ENCODE measurements around the gene GIPR.
A peak's percentile ranks its signal among the peaks of the same experiment; 100 is the strongest.
"Not testable (repeated sequence)": the region's sequence is repeated elsewhere in the genome, so short reads cannot be mapped to it uniquely, and the experiment has no call there.

GIPR gene

DNA sequence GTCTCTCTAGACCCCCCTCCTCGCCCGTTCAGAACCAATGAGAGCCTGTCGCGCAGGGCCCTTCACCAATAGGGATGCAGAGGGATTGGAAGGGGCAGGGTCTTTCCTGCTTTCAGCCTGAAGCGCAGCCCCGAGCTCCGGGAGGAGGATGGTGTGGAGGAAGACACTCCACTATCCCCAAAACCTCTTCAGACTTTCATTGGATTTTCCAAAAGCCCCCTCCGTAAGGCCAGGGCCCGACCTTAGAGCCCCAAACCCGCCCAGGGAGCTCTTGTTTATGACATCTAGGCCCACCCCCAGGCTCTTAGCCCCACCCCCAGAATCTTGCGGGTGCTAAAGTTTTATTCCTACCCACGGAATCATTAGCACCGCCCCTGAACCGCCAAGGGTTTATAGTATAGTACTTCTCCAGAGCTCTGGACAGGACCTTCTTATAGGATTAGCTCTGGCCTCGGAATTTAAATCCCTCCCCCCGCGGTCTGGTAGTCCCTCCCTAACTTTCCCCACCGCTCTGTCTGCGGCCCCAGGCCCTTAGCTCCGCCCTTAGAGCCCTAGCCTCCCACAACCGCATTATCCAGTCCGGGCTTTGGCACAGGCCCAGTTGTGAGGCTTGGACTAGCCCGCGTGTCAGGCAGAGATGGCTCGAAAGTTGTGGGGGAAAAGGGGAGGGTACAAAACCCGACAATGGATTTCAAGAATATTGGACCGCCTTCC lies 22.2 kb upstream of the GIPR start:
- DNase-seq (ENCODE audit: low read depth in 2 of 2, low spot score in 1 of 2): peak in 1 of 2 donors; percentile 50

DNA sequence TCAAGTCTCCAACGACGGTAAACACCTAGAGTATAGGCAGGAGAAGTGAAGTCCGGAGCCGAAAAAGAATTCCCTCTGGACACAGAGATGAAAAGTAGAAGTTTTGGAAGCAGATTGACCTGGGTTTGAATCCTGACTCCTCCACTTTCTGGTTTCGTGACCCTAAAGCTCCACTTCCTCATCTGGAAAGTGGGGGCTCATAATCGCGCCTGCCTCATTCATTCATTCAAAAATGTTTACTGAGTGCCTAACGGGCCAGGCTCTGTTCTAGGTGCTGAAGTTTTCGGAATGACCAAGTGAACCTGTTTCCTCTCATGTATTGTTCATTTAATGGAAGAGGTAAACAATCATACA lies 21.7 kb upstream of the GIPR start:
- no peak for DNase-seq (ENCODE audit: low read depth in 2 of 2, low spot score in 1 of 2)

DNA sequence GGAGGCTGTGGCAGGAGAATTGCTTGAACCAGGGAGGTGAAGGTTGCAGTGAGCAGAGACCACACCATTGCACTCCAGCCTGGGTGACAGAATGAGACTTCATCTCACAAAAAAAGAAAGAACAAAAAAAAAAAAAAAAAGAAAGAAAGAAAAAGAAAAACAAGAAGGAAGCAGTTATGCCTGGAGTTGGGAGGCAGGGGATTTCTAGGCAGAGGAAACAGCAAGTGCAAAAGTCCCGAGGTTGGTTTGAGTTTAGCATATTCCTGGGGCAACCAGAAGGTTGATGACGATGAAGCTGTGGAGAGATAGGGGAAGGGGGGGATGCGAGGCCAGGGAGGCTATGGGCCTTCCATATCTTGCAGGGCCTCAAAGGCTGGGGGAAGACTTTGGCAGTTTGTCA lies 17.3 kb upstream of the GIPR start:
- DNase-seq (ENCODE audit: low read depth in 2 of 2, low spot score in 1 of 2): no peak

DNA sequence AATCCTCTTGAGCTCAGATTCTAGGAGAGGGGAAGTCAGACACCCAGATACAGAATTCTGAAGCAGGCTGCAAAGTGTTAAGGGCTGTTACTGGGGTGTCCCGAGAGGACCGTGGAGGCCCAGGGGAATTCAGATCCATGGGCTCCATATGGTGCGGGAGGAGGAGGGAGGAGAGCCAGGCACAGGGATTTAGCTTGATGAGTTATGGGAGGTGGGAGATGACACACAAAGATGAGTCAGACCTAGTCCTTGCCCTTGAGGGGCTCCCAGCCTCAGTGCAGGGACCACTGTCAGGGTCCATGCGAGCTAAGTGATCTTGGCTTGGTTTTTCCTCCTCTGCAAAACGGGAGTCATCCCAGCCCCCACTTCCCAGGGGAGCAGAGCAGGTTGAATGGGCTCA lies 14.4 kb upstream of the GIPR start:
- no peak for DNase-seq (ENCODE audit: low read depth in 2 of 2, low spot score in 1 of 2)

DNA sequence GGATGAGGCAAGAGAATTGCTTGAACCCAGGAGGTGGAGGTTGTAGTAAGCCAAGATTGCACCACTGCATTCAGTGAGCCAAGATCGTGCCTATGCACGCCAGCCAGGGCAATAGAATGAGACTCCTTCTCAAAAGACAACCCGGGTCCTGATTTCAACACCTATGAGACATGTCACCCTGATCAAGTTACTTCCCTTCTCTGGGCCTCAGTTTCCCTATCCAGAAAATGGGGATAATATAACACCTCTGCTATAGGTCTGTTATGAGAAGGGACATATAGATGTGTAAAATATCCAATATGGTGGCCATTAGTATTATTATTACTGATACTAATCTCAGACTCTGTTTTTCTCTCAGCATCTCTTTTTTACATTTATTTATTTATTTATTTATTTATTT lies 12.9 kb upstream of the GIPR start:
- DNase-seq (ENCODE audit: low read depth in 2 of 2, low spot score in 1 of 2): no peak

DNA sequence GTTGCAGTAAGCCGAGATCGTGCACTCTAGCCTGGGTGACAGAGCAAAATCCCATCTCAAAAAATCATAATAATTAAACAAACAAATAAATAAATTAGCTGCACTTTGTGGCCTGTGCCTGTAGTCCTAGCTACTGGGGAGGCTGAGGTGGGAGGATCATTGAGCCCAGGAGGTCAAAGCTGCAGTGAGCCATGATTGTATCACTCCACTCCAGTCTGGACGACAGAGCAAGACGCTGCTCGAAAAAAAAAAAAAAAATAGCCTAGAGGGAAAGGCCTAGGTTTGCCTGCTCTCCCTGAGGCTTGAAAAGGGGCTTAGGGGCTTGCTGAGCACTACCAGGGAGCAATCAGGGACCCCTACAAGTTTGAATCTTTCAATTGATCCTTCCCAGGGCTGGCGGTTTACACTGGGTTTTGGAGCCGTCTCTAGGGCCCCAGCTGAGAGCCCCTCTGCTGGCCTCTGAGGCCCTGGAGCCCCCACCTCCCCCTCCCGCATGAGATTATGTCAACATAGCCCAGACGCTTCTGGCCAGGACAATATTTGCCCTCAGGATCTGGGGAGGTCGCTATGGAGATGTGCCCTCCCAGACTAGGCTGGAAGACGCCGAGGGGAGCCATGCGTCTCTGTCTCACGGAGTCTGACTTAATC lies 10.4 kb upstream of the GIPR start:
- no peak for DNase-seq (ENCODE audit: low read depth in 2 of 2, low spot score in 1 of 2)

DNA sequence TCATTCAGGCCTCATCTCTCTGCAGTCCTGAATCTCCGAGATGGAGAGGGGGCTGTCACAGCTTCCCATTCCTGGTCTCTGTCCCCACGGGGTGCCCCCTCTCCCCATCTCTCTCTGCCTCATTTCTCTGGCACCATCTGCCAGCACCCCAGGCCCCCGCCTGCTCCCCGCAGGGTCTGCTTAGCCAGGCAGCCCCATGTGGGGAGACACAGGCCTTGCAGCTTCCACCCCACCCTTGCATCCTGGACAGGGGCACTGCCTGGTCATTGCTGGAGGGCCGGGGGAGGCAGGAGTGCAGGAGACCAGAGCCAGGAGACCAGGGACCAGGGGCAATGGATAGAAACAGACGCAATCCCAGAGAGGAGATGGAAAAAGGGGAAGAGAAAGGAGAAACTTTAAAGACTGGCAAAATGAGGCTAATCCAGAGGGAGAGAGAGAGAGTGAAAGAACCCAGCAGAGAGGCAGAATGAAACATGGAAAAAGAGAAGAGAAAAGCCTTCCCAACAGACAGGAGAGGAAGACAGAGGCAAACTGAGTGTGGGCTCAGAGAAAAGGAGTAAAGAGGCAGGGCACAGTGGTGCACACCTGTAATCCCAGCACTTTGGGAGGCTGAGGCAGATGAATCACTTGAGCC lies 8.8 kb upstream of the GIPR start:
- no peak for DNase-seq (ENCODE audit: low read depth in 2 of 2, low spot score in 1 of 2)

DNA sequence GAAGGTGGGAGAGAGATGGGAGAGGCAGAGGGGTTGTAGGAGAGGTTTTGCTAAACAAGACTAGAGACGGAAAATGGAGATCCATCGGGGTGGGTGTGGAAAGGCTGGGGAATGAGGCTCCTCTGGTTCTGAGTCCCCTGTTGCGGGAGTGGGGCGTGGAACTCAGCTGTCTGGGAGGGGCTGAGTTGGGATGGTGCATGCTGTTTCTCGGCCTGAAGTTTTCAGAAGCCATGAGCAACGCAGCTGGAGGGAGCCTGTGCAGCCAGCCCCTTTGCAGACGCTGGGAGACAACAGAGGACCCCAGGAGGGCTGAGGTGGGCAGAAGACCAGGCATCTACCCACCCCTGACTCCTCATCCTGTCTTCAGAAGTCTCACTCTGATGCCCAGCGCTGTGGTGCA lies 7.4 kb upstream of the GIPR start:
- no peak for DNase-seq (ENCODE audit: low read depth in 2 of 2, low spot score in 1 of 2)

DNA sequence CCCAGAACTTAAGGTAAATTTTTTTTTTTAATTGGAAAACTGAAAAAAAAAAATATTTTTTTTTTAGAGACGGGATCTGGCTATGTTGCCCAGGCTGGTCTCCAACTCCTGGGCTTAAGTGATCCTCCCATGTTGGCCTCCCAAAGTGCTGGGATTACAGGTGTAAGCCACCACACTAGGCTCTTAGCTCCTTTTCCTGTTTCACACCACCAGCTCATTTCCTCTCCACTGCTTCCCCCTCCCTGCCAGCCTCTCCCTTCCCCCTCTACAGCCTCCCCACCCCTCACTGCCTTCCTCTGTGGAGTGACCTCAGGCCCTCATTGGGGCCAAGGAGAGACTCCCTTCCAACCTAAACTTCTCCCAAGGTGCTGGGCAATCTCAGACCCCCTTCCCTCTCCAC lies 4.2 kb upstream of the GIPR start:
- no peak for DNase-seq (ENCODE audit: low read depth in 2 of 2, low spot score in 1 of 2)

DNA sequence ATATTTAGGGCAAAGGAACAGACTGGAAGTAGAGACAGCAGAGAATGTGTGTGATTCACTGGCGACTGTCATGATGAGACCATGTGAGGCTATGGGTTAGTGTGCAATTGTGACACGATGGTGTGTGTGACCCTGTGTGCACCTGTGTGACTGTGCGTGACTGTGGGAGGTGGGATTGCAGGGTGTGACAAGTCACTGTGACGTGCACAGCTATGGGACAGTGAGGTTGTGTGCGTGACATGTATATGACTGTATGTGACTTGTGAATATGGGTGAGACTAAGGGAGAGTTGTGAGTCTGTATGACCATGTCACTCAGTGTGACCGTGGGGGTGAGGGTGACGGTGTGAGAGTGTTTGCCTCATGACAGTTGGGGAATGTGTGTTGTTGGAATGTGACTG lies 3.4 kb upstream of the GIPR start:
- no peak for DNase-seq (ENCODE audit: low read depth in 2 of 2, low spot score in 1 of 2)

DNA sequence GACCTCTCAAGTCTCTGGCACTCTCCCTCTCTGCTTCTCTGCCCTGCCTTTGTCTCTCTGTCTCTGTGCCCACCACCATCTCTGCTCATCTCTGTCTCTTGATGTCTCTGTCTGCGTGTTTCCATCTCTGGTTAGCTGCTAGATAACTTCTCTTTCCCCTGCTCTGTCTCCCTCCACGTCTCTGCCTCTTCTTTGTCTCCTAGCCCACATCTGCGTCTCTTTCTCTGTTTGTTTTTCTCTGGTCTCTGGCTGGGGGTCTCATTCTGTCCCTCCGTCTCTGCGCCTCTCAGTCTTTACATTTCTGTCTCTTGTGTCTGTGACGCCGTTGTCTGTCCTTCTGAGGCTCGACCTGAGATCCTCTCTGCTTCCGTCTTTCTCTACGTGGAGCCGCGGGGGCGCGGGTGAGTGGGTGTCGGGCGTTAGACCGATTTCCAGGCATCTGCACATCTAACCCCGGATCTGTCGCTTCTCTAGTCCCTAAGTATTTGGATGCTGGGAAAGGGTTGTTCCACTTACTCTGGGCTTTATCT lies 386 bp downstream of the GIPR start:
- no peak for DNase-seq (ENCODE audit: low read depth in 2 of 2, low spot score in 1 of 2)

DNA sequence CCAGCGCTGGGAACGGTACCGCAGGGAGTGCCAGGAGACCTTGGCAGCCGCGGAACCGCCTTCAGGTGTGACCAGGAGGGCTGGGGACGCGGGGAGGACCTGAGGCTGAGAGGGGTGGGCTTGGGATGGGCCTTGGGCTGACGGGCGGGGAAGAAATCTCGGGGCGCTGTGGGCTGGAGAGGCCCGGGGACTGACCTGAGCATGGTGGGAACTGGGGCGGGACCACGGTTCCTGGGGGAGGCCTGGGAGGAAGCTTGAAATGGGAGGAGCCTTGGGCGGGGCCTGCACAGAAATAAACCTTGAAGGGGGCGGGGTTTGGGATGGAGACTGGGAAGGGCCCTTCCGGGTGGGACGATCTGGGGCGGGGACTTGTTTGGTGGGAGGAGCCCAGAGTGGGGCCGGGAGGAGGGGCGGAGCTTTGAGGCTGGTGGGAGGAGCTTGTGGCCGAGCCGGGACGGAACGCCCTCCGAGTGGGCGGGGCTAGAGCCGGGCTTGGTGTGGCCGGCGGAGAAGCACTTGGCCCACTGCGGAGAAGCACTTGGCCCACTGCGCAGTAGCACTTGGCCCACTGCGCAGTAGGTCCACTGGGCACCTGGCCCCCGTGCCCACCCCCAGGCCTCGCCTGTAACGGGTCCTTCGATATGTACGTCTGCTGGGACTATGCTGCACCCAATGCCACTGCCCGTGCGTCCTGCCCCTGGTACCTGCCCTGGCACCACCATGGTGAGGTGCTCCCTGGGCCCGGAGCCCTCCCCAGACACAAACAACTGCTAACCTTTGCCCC lies 2.8 kb downstream of the GIPR start:
- peak in 1 of 2 donors; percentile 40 for DNase-seq (ENCODE audit: low read depth in 2 of 2, low spot score in 1 of 2)

DNA sequence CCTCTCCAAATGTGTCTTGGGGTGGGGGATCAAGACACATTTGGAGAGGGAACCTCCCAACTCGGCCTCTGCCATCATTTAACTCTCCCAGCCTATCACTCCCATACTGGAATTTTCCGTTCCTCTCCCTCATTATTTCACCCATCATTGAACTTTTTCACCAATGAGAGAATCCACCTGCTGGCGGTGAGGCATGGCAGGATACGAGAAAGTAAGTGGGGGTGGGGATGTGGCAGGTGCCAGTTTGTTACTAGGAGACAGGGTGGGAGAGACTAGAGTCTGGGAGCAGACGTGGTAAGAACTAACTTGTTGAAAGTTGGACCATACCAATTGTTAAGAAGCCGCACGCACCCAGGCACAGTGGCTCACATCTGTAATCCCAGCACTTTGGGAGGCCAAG lies 6.9 kb downstream of the GIPR start:
- DNase-seq (ENCODE audit: low read depth in 2 of 2, low spot score in 1 of 2): no peak

DNA sequence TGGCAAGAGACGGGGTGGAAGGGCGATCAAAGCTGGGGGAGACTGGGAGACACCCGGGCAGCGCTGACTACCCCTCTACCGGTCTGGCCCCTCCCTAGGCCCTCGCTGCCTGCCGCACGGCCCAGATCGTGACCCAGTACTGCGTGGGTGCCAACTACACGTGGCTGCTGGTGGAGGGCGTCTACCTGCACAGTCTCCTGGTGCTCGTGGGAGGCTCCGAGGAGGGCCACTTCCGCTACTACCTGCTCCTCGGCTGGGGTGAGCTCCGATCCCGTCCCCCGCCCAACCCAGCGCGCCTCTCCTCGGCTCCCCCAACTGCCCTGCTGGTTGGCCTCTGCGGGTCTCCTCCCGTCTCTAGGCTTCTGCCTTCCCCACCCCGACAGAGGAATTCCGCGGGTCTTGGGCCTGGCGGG lies 8.8 kb downstream of the GIPR start:
- peak in 1 of 2 donors; percentile 66 for DNase-seq (ENCODE audit: low read depth in 2 of 2, low spot score in 1 of 2)

DNA sequence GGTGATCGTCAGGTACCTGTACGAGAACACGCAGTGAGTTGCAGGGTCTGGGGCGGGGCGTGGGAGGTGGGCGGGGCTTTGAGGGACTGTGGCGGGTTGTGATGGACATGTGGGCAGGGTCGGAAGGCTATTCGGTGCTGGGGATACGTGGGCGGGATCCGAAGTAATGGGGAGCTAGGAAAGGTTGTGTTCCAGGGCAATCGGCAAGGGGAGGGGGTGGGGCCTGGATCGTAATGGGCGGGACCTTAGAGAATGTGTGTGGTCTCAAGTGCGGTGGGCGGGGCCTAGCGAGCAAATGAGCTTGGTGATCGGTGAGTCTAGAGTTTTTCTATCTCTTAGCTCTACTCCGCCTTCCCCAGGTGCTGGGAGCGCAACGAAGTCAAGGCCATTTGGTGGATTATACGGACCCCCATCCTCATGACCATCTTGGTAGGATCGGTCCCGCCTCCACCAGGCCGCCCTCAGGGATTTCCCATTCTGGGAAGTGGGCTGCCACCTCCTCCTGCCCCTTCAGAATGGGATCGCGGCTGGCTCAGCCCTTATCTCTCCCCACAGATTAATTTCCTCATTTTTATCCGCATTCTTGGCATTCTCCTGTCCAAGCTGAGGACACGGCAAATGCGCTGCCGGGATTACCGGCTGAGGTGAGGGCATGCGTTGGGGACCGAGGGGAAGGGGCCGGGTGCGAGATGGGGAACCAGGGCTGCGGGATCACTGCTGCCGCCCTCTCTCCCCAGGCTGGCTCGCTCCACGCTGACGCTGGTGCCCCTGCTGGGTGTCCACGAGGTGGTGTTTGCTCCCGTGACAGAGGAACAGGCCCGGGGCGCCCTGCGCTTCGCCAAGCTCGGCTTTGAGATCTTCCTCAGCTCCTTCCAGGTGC lies 9.6 kb downstream of the GIPR start:
- peak; percentile 66 to 71 for DNase-seq (ENCODE audit: low read depth in 2 of 2, low spot score in 1 of 2)

DNA sequence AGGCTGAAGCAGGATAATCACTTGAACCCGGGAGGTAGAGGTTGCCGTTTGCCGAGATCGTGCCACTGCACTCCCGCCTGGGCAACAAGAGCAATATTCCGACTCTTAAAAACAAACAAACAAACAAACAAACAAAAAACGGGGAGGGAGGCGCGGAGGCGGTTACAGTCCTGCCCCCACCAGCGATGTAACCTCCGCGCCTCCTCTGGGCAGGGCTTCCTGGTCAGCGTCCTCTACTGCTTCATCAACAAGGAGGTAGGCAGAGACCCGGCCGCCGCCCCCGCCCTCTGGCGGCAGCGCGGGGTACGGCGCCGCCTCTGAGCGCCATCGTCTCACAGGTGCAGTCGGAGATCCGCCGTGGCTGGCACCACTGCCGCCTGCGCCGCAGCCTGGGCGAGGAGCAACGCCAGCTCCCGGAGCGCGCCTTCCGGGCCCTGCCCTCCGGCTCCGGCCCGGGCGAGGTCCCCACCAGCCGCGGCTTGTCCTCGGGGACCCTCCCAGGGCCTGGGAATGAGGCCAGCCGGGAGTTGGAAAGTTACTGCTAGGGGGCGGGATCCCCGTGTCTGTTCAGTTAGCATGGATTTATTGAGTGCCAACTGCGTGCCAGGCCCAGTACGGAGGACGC lies 13.5 kb downstream of the GIPR start:
- peak in 1 of 2 donors; percentile 61 for DNase-seq (ENCODE audit: low read depth in 2 of 2, low spot score in 1 of 2)

DNA sequence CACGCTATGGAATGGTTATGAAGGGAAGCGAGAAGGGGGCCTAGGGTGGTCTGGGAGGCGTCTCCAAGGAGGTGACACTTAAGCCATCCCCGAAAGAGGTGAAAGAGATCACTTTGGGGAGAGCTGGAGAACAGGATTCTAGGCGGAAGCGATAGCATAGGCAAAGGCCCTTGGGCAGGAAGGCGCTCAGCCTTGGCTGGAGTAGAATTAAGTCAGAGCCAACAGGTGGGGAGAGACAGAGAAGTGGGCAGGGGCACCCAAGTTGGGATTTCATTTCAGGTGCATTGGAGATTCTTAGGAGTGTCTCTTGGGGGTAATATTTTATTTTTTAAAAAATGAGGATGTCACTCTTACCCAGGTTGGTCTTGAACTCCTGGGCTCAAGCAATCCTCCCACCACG lies 14.1 kb downstream of the GIPR start:
- DNase-seq (ENCODE audit: low read depth in 2 of 2, low spot score in 1 of 2): no peak

DNA sequence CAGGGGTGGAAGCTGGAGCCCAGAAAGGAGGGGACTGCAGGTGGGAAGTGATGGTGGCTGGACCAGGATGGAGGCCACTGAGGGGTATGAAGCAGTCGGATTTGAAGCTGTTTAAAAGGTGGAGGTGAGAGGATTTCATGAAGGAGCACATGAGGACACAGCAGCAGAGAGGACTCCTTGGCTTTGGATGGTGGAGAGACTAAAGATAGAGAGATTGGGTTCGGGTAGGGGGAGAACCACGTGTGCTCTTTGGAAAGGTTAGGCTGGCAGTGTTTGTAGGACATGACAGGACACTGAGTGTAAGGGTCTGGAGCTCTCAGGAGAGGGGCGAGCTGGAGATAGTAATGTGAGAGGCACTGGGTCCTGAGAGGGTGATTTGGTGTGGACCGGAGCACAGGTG lies 14.9 kb downstream of the GIPR start:
- no peak for DNase-seq (ENCODE audit: low read depth in 2 of 2, low spot score in 1 of 2)

DNA sequence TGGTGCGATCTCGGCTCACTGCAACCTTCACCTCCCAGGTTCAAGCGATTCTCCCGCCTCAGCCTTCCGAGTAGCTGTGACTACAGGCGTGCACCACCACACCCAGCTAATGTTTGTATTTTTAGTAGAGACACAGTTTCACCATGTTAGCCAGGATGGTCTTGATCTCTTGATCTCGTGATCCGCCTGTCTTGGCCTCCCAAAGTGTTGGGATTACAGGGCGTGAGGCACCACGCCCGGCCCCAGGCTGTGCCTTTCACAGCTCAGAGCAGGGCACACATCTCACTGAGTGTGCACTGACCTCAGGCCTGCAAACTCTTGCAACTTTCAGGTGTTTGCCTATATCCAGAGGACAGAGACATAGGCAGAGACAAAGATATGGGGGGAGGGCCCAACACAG lies 17.0 kb downstream of the GIPR start:
- not testable (repeated sequence) for DNase-seq (ENCODE audit: low read depth in 2 of 2, low spot score in 1 of 2)

DNA sequence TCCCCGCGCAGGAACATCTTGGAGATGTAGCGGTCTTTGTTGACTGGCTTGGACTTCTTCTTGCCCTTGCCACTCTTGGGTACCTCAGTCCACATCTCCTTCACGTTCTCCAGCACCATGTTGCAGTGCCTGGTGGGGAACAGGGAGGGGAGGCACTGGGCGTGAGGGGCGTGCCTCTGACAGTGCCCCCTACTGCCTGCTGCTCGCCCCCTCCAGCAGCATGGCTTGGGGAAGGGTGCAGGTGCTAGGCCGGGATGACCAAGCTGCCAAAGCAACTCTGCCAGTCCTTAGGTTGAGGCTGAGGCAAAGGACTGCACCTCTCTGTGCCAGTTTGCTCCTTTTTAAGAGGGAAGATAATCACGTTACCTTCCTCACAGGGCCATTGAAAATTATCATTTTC lies 19.6 kb downstream of the GIPR start:
- DNase-seq (ENCODE audit: low read depth in 2 of 2, low spot score in 1 of 2): no peak

Measured in stimulated activated CD8-positive, alpha-beta memory T cell treated with anti-CD3 and anti-CD28 coated beads, Interleukin-4, amount 100 ng/mL, for 4 hours (primary cell).